Measurements from ENCODE around the gene VAT1L. TPM values are rescaled to one million over a fixed set of nuclear protein-coding genes. Genes with fewer than 3 reads are reported as not detected.

The VAT1L gene
- total RNA-seq, 1 experiment from 2014 or later, result 19.1 TPM

DNA sequence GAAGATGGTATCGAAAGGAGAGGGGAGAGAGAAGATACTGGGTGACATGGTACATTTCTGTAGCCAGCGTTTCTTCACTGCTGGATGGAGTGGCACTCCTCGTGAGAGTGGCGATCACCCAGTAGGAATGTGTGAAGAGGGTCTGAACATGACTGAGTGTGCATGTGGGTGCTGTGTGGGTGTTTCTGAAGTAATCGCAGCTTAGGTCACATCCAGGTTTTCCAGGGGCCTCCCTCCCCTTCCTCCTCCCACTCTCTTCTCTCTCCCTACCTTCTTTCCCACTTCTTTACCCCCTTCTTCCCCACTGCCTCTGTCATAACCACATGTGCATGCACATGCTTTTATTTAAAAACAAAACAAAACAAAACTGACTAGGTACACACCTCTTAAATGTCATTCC is 235.8 kb downstream of the VAT1L start (continued):
- no peak for TF ChIP-seq JAZF1 (CRISPR knock-in tag; IDR thresholded peaks at IDR 0.05)
- TF ChIP-seq KAT7 (CRISPR knock-in tag; IDR thresholded peaks at IDR 0.05; ENCODE audit: borderline replicate concordance), result no peak
- TF ChIP-seq, protein P1, sequence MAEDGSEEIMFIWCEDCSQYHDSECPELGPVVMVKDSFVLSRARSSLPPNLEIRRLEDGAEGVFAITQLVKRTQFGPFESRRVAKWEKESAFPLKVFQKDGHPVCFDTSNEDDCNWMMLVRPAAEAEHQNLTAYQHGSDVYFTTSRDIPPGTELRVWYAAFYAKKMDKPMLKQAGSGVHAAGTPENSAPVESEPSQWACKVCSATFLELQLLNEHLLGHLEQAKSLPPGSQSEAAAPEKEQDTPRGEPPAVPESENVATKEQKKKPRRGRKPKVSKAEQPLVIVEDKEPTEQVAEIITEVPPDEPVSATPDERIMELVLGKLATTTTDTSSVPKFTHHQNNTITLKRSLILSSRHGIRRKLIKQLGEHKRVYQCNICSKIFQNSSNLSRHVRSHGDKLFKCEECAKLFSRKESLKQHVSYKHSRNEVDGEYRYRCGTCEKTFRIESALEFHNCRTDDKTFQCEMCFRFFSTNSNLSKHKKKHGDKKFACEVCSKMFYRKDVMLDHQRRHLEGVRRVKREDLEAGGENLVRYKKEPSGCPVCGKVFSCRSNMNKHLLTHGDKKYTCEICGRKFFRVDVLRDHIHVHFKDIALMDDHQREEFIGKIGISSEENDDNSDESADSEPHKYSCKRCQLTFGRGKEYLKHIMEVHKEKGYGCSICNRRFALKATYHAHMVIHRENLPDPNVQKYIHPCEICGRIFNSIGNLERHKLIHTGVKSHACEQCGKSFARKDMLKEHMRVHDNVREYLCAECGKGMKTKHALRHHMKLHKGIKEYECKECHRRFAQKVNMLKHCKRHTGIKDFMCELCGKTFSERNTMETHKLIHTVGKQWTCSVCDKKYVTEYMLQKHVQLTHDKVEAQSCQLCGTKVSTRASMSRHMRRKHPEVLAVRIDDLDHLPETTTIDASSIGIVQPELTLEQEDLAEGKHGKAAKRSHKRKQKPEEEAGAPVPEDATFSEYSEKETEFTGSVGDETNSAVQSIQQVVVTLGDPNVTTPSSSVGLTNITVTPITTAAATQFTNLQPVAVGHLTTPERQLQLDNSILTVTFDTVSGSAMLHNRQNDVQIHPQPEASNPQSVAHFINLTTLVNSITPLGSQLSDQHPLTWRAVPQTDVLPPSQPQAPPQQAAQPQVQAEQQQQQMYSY (CRISPR knock-in tag; IDR thresholded peaks at IDR 0.05), result no peak
- TF ChIP-seq, protein P2, sequence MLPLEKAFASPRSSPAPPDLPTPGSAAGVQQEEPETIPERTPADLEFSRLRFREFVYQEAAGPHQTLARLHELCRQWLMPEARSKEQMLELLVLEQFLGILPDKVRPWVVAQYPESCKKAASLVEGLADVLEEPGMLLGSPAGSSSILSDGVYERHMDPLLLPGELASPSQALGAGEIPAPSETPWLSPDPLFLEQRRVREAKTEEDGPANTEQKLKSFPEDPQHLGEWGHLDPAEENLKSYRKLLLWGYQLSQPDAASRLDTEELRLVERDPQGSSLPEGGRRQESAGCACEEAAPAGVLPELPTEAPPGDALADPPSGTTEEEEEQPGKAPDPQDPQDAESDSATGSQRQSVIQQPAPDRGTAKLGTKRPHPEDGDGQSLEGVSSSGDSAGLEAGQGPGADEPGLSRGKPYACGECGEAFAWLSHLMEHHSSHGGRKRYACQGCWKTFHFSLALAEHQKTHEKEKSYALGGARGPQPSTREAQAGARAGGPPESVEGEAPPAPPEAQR (CRISPR knock-in tag; IDR thresholded peaks at IDR 0.05), result no peak
- TF ChIP-seq NR3C1 (CRISPR knock-in tag; conservative IDR thresholded peaks at IDR 0.05; ENCODE audit: low read depth), result no peak
- no peak for TF ChIP-seq FOXJ3 (CRISPR knock-in tag; IDR thresholded peaks at IDR 0.05; ENCODE audit: borderline replicate concordance)

DNA sequence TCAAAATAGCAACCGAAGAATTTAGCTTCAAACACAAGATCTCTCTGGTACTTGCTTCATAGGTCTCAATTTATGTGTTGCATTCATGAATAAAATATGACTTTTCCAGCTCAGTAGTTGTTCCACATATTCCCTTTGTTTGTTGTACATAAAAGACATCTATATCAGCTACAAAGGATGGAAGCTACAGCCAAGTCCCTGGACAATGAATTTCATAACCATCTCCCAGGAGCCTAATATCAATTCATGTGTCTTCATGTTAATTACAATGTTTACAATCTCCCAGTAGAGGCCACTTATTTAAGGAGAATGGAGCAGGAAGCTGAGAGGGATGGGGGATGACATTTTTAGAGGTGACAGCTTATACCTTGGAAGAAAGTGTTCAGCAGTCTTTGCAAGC is 237.3 kb downstream of the VAT1L start:
- CTCF ChIA-PET, result interaction anchor here (2.1 kb wide), 1 partner anchor 23 kb away, joined by 6 read pairs; no protein-coding TSS in a partner anchor
- Mint-ChIP-seq H3K4me3 (no peak overlapping the region), H3K36me3 (no peaks in the 10 kb centered on the region), H3K4me1 (peaks cover 19% of the 10 kb centered on the region), H3K9me3 (peaks cover 3% of the 10 kb centered on the region), H3K27ac (no peak overlapping the region), H3K27me3 (ENCODE audit: low read depth) (no peaks in the 10 kb centered on the region; the same call in 1 of the 2 replicates)
- ATAC-seq (no peak), DNase-seq (ENCODE audit: low spot score) (no peak)
- POLR2A ChIA-PET, result no interaction called here
- no peak for TF ChIP-seq RELA (CRISPR knock-in tag; IDR thresholded peaks at IDR 0.05; ENCODE audit: borderline replicate concordance)
- TF ChIP-seq PRRX2 (CRISPR knock-in tag; IDR thresholded peaks at IDR 0.05), result no peak

DNA sequence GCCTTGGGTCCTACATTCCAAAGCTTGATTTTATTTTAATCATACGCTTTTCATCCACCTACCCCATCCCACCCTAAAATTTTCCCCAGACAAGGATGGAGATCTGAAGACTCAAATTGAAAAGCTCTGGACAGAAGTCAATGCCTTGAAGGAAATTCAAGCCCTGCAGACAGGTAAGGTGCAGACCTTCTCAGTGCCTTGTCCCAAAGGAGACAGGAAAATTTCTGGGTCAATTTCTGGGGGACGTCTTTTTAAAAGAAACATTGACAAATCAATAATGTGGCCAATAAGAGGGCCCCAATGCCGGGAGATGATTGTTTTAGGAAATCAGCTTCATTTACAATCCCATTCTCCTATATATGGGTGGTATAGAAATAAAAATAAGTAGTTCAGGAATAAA is 239.7 kb downstream of the VAT1L start:
- no peak overlapping the region for H3K27ac Mint-ChIP-seq
- H3K36me3 Mint-ChIP-seq, result no peaks in the 10 kb centered on the region
- DNase-seq (ENCODE audit: low spot score), result no peak
- POLR2A ChIA-PET, result interaction anchor here (0.9 kb wide), 1 partner anchor 9 kb away, joined by 3 read pairs; no protein-coding TSS in a partner anchor
- CTCF ChIA-PET, result interaction anchor here (1.3 kb wide), 1 partner anchor 11 kb away, joined by 5 read pairs; no protein-coding TSS in a partner anchor
- no peak for ATAC-seq
- H3K4me3 Mint-ChIP-seq, result no peak overlapping the region
- H3K27me3 Mint-ChIP-seq (ENCODE audit: low read depth), result no peaks in the 10 kb centered on the region; the same call in 1 of the 2 replicates
- TF ChIP-seq, protein P3, sequence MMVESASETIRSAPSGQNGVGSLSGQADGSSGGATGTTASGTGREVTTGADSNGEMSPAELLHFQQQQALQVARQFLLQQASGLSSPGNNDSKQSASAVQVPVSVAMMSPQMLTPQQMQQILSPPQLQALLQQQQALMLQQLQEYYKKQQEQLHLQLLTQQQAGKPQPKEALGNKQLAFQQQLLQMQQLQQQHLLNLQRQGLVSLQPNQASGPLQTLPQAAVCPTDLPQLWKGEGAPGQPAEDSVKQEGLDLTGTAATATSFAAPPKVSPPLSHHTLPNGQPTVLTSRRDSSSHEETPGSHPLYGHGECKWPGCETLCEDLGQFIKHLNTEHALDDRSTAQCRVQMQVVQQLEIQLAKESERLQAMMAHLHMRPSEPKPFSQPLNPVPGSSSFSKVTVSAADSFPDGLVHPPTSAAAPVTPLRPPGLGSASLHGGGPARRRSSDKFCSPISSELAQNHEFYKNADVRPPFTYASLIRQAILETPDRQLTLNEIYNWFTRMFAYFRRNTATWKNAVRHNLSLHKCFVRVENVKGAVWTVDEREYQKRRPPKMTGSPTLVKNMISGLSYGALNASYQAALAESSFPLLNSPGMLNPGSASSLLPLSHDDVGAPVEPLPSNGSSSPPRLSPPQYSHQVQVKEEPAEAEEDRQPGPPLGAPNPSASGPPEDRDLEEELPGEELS (CRISPR knock-in tag; IDR thresholded peaks at IDR 0.05), result no peak
- TF ChIP-seq IRF2 (CRISPR knock-in tag; IDR thresholded peaks at IDR 0.05; ENCODE audit: borderline replicate concordance, low read depth) (no peak), ZBTB21 (CRISPR knock-in tag; IDR thresholded peaks at IDR 0.05; ENCODE audit: borderline replicate concordance) (no peak), TP53 (CRISPR knock-in tag; IDR thresholded peaks at IDR 0.05) (no peak)
- H3K9me3 Mint-ChIP-seq, result peaks cover 3% of the 10 kb centered on the region
- peaks cover 4% of the 10 kb centered on the region for H3K4me1 Mint-ChIP-seq

Other genes starting within 250 kb of the VAT1L start
- gene NUDT7, start 66.0 kb upstream of the VAT1L start, total RNA-seq (2021), result 7.5 to 11.3 TPM (median 10.7 TPM) in 3 replicates
- not detected in 3 replicates for gene CLEC3A, start 234.0 kb downstream of the VAT1L start, total RNA-seq (2021)